Stomach (tissue), 4 donors: ENCODE measurements around the gene IFNA13.

Experiments used
- EP300 ChIP-seq: sonication (generic); formaldehyde crosslinking; IDR thresholded peaks from one replicate; pipeline ENCODE4 v1.6.1; 2017; ENCODE audit warnings: antibody characterized with exemption
- POLR2A ChIP-seq, 4 donors: fragments of 450-650 bp; IDR thresholded peaks; one replicate each; pipeline ENCODE4 v1.6.1; 2016; ENCODE audit warnings: antibody characterized with exemption in 4 of 4, control low read depth in 2 of 4, mild to moderate bottlenecking in 1 of 4, moderate library complexity in 1 of 4
- POLR2AphosphoS5 ChIP-seq, 3 donors: sonication (generic); formaldehyde crosslinking; IDR thresholded peaks; one replicate each; pipeline ENCODE4 v1.6.1; 2016; ENCODE audit warnings: antibody characterized with exemption in 3 of 3
- TF ChIP-seq, protein P1 (sequence below), 7 experiments: fragments of 450-650 bp in 4 of 7; fragments of 200-600 bp in 3 of 7; sonication (generic) in 3 of 7; IDR thresholded peaks; one replicate each; pipeline ENCODE4 v1.5.1; 2016 to 2019; ENCODE audit warnings: antibody characterized with exemption in 7 of 7, control low read depth in 2 of 7, mild to moderate bottlenecking in 1 of 7

DNA sequence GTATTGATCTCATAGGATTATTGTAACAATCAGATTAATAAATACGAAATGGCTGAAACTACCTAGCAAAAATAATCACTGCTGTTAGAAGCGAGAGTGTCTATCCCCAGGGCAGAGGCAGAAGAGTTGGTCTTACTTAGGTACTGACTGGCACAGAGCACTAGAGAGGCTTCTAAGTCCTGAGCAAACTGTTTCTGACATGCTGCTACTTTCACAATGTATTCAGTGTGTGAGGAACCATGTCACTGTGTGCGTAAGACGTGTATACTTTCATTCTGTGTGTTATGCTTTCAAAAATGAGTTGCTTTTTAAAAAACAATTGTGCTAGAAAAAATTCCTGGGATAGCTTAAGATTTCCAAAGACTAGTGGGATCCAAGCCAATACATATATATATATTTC, 27.1 kb downstream of the IFNA13 start:
- TF ChIP-seq POLR2A (IDR thresholded peaks at IDR 0.05): no peak
- no peak for TF ChIP-seq POLR2AphosphoS5 (IDR thresholded peaks at IDR 0.05)
- TF ChIP-seq, protein P1, sequence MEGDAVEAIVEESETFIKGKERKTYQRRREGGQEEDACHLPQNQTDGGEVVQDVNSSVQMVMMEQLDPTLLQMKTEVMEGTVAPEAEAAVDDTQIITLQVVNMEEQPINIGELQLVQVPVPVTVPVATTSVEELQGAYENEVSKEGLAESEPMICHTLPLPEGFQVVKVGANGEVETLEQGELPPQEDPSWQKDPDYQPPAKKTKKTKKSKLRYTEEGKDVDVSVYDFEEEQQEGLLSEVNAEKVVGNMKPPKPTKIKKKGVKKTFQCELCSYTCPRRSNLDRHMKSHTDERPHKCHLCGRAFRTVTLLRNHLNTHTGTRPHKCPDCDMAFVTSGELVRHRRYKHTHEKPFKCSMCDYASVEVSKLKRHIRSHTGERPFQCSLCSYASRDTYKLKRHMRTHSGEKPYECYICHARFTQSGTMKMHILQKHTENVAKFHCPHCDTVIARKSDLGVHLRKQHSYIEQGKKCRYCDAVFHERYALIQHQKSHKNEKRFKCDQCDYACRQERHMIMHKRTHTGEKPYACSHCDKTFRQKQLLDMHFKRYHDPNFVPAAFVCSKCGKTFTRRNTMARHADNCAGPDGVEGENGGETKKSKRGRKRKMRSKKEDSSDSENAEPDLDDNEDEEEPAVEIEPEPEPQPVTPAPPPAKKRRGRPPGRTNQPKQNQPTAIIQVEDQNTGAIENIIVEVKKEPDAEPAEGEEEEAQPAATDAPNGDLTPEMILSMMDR (IDR thresholded peaks at IDR 0.05): no peak
- TF ChIP-seq EP300: no peak
